BE2C (cell line): ENCODE measurements around the gene GIPR.

ENCODE experiments used
- DNase-seq: peaks from one replicate; pipeline ENCODE4 v3.0.0-alpha.2; 2020
- H3K27me3 ChIP-seq: fragments of 250-450 bp; sonication (Bioruptor Pico); 2 replicates; pipeline ENCODE4 v1.5.1; 2020; ENCODE audit warnings: mild to moderate bottlenecking
- H3K36me3 ChIP-seq: fragments of 250-450 bp; sonication (Bioruptor Pico); 2 replicates; pipeline ENCODE4 v1.5.1; 2020; ENCODE audit warnings: mild to moderate bottlenecking
- H3K4me1 ChIP-seq: fragments of 250-450 bp; sonication (Bioruptor Pico); 2 replicates; pipeline ENCODE4 v1.5.1; 2020
- H3K4me3 ChIP-seq: 2 replicates; pipeline ENCODE4 v1.5.1; 2011; ENCODE audit warnings: low read depth, low read length
- H3K9me3 ChIP-seq: fragments of 250-450 bp; sonication (Bioruptor Pico); 2 replicates; pipeline ENCODE4 v1.5.1; 2020
- CTCF ChIP-seq: IDR thresholded peaks from 2 replicates; pipeline ENCODE4 v1.5.1; 2012; ENCODE audit warnings: mild to moderate bottlenecking, low read depth, low read length

GIPR gene

GRCh38 chr19:45655073-45655472, 12.9 kb upstream of the GIPR start:
- H3K27me3 ChIP-seq, result no peaks in the 10 kb centered on the region
- no peak overlapping the region for H3K4me3 ChIP-seq
- no peaks in the 10 kb centered on the region for H3K36me3 ChIP-seq
- H3K4me1 ChIP-seq, result no peaks in the 10 kb centered on the region
- no peaks in the 10 kb centered on the region for H3K9me3 ChIP-seq
- no peak for DNase-seq
- TF ChIP-seq CTCF, result no peak

GRCh38 chr19:45657520-45658167, 10.4 kb upstream of the GIPR start:
- H3K4me1 ChIP-seq, result no peaks in the 10 kb centered on the region
- no peaks in the 10 kb centered on the region for H3K9me3 ChIP-seq
- DNase-seq, result peak; percentile 45
- H3K36me3 ChIP-seq, result no peaks in the 10 kb centered on the region
- no peak overlapping the region for H3K4me3 ChIP-seq
- H3K27me3 ChIP-seq, result no peaks in the 10 kb centered on the region
- no peak for TF ChIP-seq CTCF

GRCh38 chr19:45659096-45659729, 8.8 kb upstream of the GIPR start:
- Histone ChIP-seq H3K4me1 (no peaks in the 10 kb centered on the region), H3K27me3 (no peaks in the 10 kb centered on the region), H3K9me3 (no peaks in the 10 kb centered on the region), H3K4me3 (no peak overlapping the region), H3K36me3 (no peaks in the 10 kb centered on the region)
- DNase-seq, result no peak
- TF ChIP-seq CTCF, result no peak

GRCh38 chr19:45660636-45661035, 7.4 kb upstream of the GIPR start:
- no peak for TF ChIP-seq CTCF
- no peaks in the 10 kb centered on the region for H3K4me1 ChIP-seq
- no peaks in the 10 kb centered on the region for H3K36me3 ChIP-seq
- no peaks in the 10 kb centered on the region for H3K27me3 ChIP-seq
- H3K4me3 ChIP-seq, result no peak overlapping the region
- H3K9me3 ChIP-seq, result no peaks in the 10 kb centered on the region
- no peak for DNase-seq

- peaks cover 8% of the 10 kb centered on the region for H3K27me3 ChIP-seq
- H3K9me3 ChIP-seq, result no peaks in the 10 kb centered on the region
- no peak overlapping the region for H3K4me3 ChIP-seq
- H3K36me3 ChIP-seq, result no peaks in the 10 kb centered on the region
- H3K4me1 ChIP-seq, result no peaks in the 10 kb centered on the region; the same call in 1 of the 2 replicates
- no peak for TF ChIP-seq CTCF
- no peak for DNase-seq
Measured at GRCh38 chr19:45663800-45664199, 4.2 kb upstream of the GIPR start.

GRCh38 chr19:45664575-45664974, 3.4 kb upstream of the GIPR start:
- no peak for TF ChIP-seq CTCF
- peaks cover 16% of the 10 kb centered on the region for H3K27me3 ChIP-seq

More at GRCh38 chr19:45664575-45664974, 3.4 kb upstream of the GIPR start:
- H3K36me3 ChIP-seq, result no peaks in the 10 kb centered on the region
- no peaks in the 10 kb centered on the region; the same call in 1 of the 2 replicates for H3K9me3 ChIP-seq
- no peak overlapping the region for H3K4me3 ChIP-seq
- no peak for DNase-seq
- H3K4me1 ChIP-seq, result no peaks in the 10 kb centered on the region; the same call in 1 of the 2 replicates
